NCI-H345 (cell line): ENCODE results near the gene MARK4.

ENCODE experiments used
- DNase-seq: peaks from one replicate; lab custom pipeline; 2025; lab: John Stamatoyannopoulos, UW

Gene MARK4

GRCh38 chr19:45271735-45272108 is 20.7 kb downstream of the MARK4 start:
- DNase-seq: no peak

GRCh38 chr19:45273521-45273855 is 22.4 kb downstream of the MARK4 start:
- no peak for DNase-seq

GRCh38 chr19:45275370-45275971 is 24.4 kb downstream of the MARK4 start:
- peak; percentile 70 for DNase-seq

GRCh38 chr19:45276284-45276687 is 25.2 kb downstream of the MARK4 start:
- DNase-seq: peak; percentile 48

GRCh38 chr19:45278087-45278486 is 27.0 kb downstream of the MARK4 start:
- DNase-seq: no peak

GRCh38 chr19:45279587-45280192 is 28.6 kb downstream of the MARK4 start:
- DNase-seq: no peak

GRCh38 chr19:45280471-45280961 is 29.4 kb downstream of the MARK4 start:
- DNase-seq: no peak

GRCh38 chr19:45283443-45284033 is 32.5 kb downstream of the MARK4 start:
- no peak for DNase-seq

- no peak for DNase-seq
These were observed 39.4 kb downstream of the MARK4 start for GRCh38 chr19:45290381-45290931.

GRCh38 chr19:45291834-45292233 is 40.8 kb downstream of the MARK4 start:
- DNase-seq: no peak

- DNase-seq: no peak
These were observed 42.6 kb downstream of the MARK4 start for GRCh38 chr19:45293682-45294081.

- DNase-seq: no peak
These were observed 43.4 kb downstream of the MARK4 start for GRCh38 chr19:45294291-45295029.

- no peak for DNase-seq
These were observed 44.8 kb downstream of the MARK4 start for GRCh38 chr19:45295873-45296272.

- no peak for DNase-seq
These were observed 45.3 kb downstream of the MARK4 start for GRCh38 chr19:45296355-45296754.

GRCh38 chr19:45297674-45298073 is 46.6 kb downstream of the MARK4 start:
- DNase-seq: no peak

GRCh38 chr19:45298264-45298663 is 47.2 kb downstream of the MARK4 start:
- no peak for DNase-seq

GRCh38 chr19:45299719-45300118 is 48.6 kb downstream of the MARK4 start:
- no peak for DNase-seq

GRCh38 chr19:45302416-45302815 is 51.3 kb downstream of the MARK4 start:
- no peak for DNase-seq

- no peak for DNase-seq
These were observed 52.4 kb downstream of the MARK4 start for GRCh38 chr19:45303269-45304060.

GRCh38 chr19:45304141-45304926 is 53.3 kb downstream of the MARK4 start:
- no peak for DNase-seq

GRCh38 chr19:45305007-45305406 is 53.9 kb downstream of the MARK4 start:
- no peak for DNase-seq
